NCI-H345 treated with DMSO at 0.1 percent for 48 hours (cell line): ENCODE results near the gene RNF135.
"Not testable (repeated sequence)": the region's sequence is repeated elsewhere in the genome, so short reads cannot be mapped to it uniquely, and the experiment has no call there.

ENCODE experiments used
- DNase-seq: peaks from one replicate; lab custom pipeline; 2025; ENCODE audit not compliant: unreplicated experiment; lab: John Stamatoyannopoulos, UW

The RNF135 gene

GRCh38 chr17:30954046-30954830, 16.6 kb upstream of the RNF135 start:
- no peak for DNase-seq

- DNase-seq: no peak
These were observed 14.0 kb upstream of the RNF135 start for GRCh38 chr17:30956764-30957374.

DNA sequence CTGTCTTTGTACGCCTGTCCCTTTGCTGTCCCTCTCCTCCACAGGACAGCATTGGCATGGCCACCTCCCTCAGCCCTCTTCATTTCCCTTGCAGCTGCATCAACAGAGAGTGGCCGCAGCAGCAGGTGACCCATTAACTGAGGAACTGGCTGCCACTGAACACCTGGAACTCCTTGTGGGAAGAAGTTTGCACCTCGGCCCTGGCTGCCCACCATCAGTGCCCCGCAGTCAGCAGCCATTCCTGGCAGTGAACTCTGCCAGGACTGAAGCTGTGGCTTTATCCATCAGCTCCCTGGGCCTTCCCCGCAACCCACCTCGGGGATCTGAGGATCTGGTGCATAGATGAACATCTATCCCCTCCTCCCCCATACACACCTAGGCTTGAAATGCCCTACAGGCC, 13.1 kb upstream of the RNF135 start:
- DNase-seq: no peak

DNA sequence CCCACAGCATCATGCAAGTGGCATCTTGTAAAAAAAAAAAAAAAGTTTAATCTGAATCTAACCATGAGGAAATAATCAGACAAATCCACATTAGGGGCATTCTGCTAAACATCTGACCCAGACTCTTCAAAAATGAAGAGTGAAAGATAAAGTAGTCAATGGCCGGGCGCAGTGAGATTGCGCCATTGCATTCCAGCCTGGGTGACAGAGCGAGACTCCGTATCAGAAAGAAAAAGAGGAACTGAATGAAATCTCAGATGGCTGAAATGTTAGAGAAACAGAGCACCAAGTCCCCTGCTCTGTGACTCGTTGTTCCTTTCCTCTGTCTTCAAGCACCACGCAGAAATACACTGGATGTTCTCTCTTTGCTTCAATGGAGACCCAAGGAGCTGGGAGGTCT, 12.7 kb upstream of the RNF135 start:
- DNase-seq: no peak

GRCh38 chr17:30961209-30962188, 9.3 kb upstream of the RNF135 start:
- DNase-seq: no peak

GRCh38 chr17:30964312-30964711, 6.5 kb upstream of the RNF135 start:
- DNase-seq: not testable (repeated sequence)

GRCh38 chr17:30964876-30965275, 6.0 kb upstream of the RNF135 start:
- DNase-seq: no peak

- DNase-seq: no peak
These were observed 5.2 kb upstream of the RNF135 start for GRCh38 chr17:30965686-30966085.

DNA sequence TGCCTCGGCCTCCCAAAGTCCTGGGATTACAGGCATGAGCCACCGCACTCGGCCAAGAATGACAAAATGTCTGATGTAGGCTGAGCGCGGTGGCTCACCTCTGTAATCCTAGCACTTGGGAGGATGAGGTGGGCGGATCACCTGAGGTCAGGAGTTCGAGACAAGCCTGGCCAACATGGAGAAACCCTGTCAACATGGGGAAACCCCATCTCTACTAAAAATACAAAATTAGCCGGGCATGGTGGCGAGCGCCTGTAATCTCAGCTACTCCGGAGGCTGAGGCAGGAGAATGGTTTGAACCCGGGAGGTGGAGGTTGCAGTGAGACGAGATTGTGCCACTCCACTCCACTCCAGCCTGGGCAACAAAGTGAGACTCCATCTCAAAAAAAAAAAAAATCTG, 2.9 kb upstream of the RNF135 start:
- not testable (repeated sequence) for DNase-seq

GRCh38 chr17:30969989-30970830, 629 bp upstream of the RNF135 start:
- no peak for DNase-seq

GRCh38 chr17:30975042-30975820, 4.4 kb downstream of the RNF135 start:
- no peak for DNase-seq

- not testable (repeated sequence) for DNase-seq
These were observed 9.1 kb downstream of the RNF135 start for GRCh38 chr17:30979919-30980318.

DNA sequence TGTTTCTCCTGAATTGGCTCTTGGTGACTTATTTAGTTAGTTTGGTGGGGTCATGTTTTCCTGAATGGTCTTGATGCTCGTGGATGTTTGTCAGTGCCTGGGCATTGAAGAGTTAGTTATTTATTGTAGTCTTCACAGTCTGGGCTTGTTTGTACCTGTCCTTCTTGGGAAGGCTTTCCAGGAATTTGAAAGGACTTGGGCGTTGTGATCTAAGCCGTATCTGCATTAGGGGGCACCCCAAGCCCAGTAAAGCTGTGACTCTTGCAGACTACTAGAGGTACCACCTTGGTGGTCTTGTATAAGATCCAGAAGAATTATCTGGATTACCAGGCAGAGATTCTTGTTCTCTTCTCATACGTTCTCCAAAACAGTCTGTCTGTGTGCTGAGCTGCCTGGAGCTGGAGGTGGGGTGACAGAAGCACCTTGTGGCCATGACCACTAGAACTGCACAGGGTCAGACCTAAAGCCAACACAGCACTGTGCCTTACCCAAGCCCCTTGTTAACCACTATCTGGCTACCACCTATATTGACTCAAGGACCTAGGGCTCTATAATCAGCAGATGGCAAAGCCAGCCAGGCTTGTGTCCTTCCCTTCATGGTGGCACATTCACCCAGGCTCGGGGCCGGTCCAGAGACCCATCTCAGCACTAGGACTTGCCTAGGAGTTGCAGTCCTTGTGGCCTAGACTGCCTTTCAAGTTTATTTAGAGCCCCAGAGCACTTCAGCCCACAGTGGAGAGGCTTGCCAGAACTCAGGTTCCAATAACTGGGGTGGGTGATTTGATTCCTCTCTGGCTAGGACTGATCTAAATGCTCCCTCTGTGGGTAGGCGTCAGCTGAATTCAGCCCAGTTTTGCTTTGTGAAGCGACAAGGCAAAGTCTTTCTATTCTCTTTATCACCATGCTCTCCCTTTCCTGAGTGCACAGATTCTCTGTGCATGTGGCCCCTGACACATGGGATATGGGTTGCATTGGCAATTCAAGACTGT, 11.0 kb downstream of the RNF135 start:
- DNase-seq: no peak

- no peak for DNase-seq
These were observed 12.0 kb downstream of the RNF135 start for GRCh38 chr17:30982855-30983254.

DNA sequence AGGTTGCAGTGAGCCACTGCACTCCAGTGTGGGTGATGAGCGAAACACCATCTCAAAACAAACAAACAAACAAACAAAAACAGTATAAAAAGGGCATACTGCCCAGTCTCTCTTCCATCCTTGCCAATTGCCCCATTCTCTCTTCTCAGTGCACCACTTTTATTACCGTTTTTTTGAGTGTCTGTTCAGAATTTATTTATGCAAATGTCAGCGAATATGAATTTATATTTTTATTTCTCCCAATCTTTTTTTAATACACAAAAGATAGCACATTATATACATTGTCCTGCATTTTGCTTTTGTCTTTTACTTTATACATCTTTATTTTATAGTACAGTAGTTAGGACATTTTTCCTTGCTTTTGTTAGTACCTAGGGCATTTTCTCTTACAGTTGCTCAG, 19.6 kb downstream of the RNF135 start:
- no peak for DNase-seq

DNA sequence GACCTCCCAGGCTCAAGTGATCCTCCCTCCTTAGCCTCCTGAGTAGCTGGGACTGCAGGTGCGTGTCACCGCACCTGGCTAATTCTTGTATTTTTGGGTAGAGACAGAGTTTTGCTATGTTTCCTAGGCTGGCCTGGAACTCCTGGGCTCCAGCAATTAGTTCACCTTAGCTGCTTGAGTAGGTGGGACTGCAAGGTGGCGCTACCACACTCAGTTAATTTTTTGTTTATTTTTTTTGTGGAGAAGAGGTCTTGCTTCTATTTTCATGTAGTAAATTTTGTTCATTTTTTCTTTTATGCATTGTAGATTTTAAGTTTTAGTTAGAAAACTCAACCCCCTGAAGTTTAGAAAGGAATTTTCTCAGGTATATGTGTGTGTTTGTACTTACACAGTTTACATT, 21.7 kb downstream of the RNF135 start:
- no peak for DNase-seq

DNA sequence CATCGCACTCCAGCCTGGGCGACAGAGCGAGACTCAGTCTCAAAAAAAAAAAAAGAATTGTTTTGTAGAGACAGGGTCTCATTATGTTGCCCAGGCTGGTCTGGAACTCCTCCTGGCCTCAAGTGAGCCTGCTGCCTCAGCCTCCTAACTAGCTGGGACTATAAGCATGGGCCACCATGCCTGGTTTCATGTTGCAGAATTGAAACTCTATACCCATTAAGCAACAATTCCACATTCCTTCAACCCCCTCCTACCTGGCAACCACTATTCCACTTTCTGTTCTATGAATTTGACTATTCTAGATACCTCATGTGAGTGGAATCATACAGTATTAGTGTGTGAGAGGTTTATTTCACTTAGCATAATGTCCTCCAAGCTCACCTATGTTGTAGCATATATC, 24.5 kb downstream of the RNF135 start:
- no peak for DNase-seq

- no peak for DNase-seq
These were observed 25.6 kb downstream of the RNF135 start for GRCh38 chr17:30996486-30996885.

GRCh38 chr17:30997270-30997669, 26.4 kb downstream of the RNF135 start:
- DNase-seq: no peak
